EH (cell line): ENCODE results near the gene KCNJ15.

Source experiments
- DNase-seq: peaks from one replicate; pipeline ENCODE4 v3.0.0-alpha.2; 2015; ENCODE audit warnings: low read depth

The KCNJ15 gene

DNA sequence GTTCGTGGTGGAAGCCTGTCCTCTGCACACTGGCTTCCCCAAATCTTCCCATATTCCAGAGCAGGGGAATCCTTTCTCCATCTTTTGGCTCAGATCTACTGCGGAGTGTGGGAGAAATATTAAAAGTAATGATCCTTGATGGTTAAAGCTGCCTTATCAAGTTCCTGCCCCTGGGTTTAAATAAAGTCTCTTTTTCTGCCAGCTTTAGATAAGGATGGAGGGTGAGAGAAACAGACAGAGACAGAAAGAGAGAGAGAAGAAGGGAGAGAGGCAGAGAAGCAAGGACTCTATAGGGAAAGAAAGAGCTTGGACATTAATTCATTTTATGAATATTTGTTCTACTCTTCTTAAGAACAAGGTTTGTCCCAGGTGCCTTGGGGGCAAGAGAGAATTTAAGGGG is 98.0 kb downstream of the KCNJ15 start:
- DNase-seq = no peak

DNA sequence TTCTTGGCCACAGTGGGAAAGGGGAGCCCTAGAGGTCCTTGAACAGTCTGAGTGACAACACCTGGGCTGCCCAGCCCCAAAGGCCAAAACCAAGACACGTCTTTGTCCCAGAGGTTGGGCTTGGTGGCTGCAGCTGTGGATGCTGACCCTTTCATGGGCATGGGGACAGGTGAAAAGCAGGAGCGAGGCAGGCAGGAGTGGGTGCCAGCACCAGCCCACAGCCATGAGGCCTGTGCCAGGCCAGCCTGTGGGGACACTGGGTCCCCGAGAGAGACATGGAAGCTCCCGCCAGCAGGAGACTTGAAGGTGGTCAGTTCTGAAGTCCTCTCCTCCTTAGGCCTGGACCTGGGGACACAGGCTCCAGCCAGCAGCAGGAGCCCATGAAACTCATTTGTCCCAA is 98.6 kb downstream of the KCNJ15 start:
- no peak for DNase-seq

DNA sequence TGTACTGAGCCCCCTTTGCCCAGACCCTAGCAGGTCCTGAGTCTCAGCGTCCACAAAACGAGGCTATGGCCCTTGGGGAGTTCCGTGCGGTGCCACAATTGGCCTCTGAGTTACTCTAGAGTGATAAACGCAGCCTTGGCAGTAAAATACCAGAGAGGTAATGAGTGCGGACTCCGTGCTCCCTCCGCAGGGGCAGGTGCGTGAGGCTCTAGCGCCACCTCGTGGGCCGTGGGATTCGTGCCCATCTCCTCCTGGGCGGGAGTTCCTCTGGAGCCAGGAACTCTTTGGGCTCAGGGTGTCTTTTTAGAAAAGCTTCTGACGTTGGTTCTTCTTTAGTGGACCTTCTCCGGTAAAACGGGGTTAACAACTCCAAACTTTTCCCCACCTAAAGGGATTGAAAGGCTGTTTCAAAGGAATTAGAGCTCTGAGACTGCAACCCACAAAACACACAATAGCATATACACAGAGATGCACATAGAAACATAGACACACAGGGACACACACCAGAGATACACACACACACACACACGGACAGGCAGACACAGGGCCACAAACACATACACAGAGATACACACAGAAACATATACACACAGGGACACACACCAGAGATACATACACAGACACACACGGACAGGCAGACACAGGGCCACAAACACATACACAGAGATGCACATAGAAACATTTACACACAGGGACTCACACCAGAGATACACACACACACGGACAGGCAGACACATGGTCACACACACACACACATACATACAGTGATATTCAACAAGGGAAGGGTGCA is 99.4 kb downstream of the KCNJ15 start:
- DNase-seq = peak; percentile 71
